Measurements from ENCODE around the gene RETN.

The RETN gene

DNA sequence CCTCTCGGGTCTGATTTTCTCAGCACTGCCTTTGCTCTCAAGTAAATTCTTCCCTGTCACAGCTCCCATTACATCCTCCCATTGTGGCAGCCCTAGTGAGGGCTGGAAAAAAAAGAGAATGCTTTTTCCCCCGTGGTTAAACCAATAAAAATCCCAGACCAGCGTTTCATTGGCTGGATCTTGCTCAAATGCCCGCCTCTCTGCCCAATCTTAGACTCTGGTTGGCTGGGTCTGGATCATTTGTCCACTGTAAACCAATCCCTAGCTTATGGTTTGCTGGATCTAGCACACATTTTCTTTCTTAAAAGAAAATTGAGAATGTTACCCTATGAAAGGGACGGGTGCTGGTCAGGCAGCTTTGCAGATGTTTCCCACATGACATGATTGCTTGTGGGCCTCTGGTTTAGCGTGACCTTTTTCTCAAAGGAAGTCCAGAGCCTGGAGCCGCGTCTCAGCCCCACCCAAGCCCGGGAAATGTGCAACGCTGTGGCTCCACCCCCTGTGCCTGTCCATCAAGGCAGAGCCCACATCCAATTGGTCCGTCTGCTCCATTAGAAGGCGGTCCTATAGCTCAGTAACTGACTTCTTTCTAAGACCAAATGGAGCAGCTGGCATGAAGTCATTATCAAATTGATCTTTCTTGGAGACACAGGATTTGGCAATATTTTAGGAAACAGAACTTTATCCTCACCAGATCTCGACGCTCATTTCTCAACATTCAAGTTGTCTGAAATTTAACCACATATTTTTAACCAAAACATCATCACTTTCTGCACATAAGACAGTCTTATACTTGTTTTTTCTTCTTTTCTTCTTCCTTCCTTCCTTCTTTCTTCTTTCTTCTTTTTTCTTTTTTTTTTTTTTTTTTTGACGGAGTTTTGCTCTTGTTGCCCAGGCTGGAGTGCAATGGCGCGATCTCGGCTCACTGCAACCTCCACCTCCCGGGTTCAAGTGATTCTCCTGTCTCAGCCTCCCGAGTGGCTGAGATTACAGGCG is 5.5 kb downstream of the RETN start:
- H3K27me3 ChIP-seq (ENCODE audit: control insufficient read depth in 2 of 2, insufficient read depth in 2 of 2, low read length in 2 of 2), result peaks cover 16 to 22% of the 10 kb centered on the region in 2 donors
- H3K9me3 ChIP-seq (ENCODE audit: control insufficient read depth in 2 of 2, low read length in 2 of 2), result no peaks in the 10 kb centered on the region
- H3K27ac ChIP-seq (ENCODE audit: low read depth in 2 of 2, low read length in 2 of 2), result no peak overlapping the region
- H3K36me3 ChIP-seq (ENCODE audit: control insufficient read depth in 2 of 2, insufficient read depth in 2 of 2, low read length in 2 of 2), result no peaks in the 10 kb centered on the region
- H3K9ac ChIP-seq (ENCODE audit: low read depth in 1 of 2, low read length in 2 of 2), result no peak overlapping the region
- H3K4me3 ChIP-seq (ENCODE audit: low read length in 2 of 2), result no peak overlapping the region
- H3K4me1 ChIP-seq (ENCODE audit: control insufficient read depth in 2 of 2, insufficient read depth in 2 of 2, low read length in 2 of 2), result peaks cover 1 to 2% of the 10 kb centered on the region in 2 donors

DNA sequence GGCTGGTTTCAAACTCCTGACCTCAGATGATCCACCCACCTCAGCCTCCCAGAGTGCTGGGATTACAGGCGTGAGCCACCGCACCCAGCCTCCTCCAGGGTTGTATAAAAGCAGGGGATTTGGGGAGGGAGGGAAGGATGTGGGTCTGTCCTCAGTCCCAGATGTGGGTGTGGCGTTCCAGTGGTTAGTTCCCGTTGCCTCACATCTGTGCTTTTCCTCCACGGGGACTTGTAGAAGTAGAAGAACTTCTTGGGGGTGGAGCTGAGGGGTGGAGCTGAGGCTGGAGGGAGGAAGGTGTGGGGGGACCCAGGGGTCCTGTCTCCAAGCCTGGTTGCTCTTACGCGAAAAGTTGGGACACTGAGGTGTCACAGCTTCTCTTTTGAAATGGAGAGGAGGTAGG is 7.5 kb downstream of the RETN start:
- no peaks in the 10 kb centered on the region for H3K9me3 ChIP-seq (ENCODE audit: control insufficient read depth in 2 of 2, low read length in 2 of 2)
- peaks cover 9 to 13% of the 10 kb centered on the region in 2 donors for H3K27me3 ChIP-seq (ENCODE audit: control insufficient read depth in 2 of 2, insufficient read depth in 2 of 2, low read length in 2 of 2)
- H3K9ac ChIP-seq (ENCODE audit: low read depth in 1 of 2, low read length in 2 of 2), result no peak overlapping the region
- H3K27ac ChIP-seq (ENCODE audit: low read depth in 2 of 2, low read length in 2 of 2), result no peak overlapping the region
- no peaks in the 10 kb centered on the region for H3K36me3 ChIP-seq (ENCODE audit: control insufficient read depth in 2 of 2, insufficient read depth in 2 of 2, low read length in 2 of 2)
- H3K4me3 ChIP-seq (ENCODE audit: low read length in 2 of 2), result no peak overlapping the region
- peaks cover 8 to 11% of the 10 kb centered on the region in 2 donors for H3K4me1 ChIP-seq (ENCODE audit: control insufficient read depth in 2 of 2, insufficient read depth in 2 of 2, low read length in 2 of 2)

DNA sequence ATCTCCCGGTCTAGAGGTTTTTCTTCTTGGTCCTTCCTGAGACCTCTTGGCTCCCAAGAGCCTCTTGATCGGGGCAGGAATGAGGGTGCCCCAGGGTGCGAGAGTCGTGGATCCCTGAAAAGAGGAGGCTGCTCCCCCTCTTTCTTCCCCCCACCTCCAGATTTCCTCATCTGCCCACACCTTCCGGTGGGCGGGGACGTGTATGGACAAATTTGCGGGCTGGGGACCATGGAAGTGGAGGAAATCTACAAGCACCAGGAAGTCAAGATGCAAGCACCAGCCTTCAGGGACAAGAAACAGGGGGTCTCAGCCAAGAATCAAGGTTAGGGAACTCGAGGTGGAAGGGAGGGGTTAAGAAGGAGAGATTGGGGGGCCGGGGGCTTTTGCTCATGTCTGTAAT is 8.0 kb downstream of the RETN start, which contains the start of gene MCEMP1:
Gene MCEMP1, plus strand, starts transcription at position 237 of the 400 bp plus-strand sequence. Its CDS starts 31 bp downstream, at position 268.
- H3K36me3 ChIP-seq (ENCODE audit: control insufficient read depth in 2 of 2, insufficient read depth in 2 of 2, low read length in 2 of 2), result no peaks in the 10 kb centered on the region
- peaks cover 9 to 14% of the 10 kb centered on the region in 2 donors for H3K4me1 ChIP-seq (ENCODE audit: control insufficient read depth in 2 of 2, insufficient read depth in 2 of 2, low read length in 2 of 2)
- no peak within 1 kb of the TSS for H3K9ac ChIP-seq (ENCODE audit: low read depth in 1 of 2, low read length in 2 of 2)
- peaks cover 6 to 13% of the 10 kb centered on the region in 2 donors for H3K27me3 ChIP-seq (ENCODE audit: control insufficient read depth in 2 of 2, insufficient read depth in 2 of 2, low read length in 2 of 2)
- H3K27ac ChIP-seq (ENCODE audit: low read depth in 2 of 2, low read length in 2 of 2), result no peak within 1 kb of the TSS
- no peak within 1 kb of the TSS for H3K4me3 ChIP-seq (ENCODE audit: low read length in 2 of 2)
- H3K9me3 ChIP-seq (ENCODE audit: control insufficient read depth in 2 of 2, low read length in 2 of 2), result no peaks in the 10 kb centered on the region

DNA sequence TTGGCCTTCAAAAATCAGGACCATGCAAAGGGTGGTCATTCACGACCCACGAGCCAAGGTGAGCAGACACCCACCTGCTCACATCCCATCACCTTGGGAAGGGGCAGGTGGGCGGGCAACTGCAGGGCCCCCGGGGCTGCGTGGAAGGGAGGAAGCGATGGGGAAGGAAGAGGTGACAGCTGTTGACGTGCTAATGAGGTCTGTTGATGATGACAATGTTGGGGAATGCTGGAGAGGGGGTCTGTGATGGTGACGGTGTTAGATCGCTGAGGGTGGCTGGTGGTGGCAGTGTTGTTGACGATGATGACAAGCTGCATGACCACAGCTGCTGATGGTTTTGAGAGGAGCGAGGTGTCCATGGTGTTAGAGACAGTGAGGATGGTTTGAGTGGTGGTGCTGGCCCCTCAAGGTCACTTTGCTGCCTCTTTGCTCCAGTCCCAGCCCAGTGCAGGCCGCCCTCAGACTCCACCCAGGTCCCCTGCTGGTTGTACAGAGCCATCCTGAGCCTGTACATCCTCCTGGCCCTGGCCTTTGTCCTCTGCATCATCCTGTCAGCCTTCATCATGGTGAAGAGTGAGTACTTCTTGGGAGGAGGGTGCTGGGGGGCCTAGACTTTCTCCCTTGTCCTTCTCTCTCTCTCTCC is 8.9 kb downstream of the RETN start:
- Histone ChIP-seq H3K9me3 (ENCODE audit: control insufficient read depth in 2 of 2, low read length in 2 of 2) (no peaks in the 10 kb centered on the region), H3K9ac (ENCODE audit: low read depth in 1 of 2, low read length in 2 of 2) (no peak overlapping the region), H3K4me3 (ENCODE audit: low read length in 2 of 2) (no peak overlapping the region), H3K27ac (ENCODE audit: low read depth in 2 of 2, low read length in 2 of 2) (no peak overlapping the region), H3K4me1 (ENCODE audit: control insufficient read depth in 2 of 2, insufficient read depth in 2 of 2, low read length in 2 of 2) (peaks cover 12 to 14% of the 10 kb centered on the region in 2 donors), H3K27me3 (ENCODE audit: control insufficient read depth in 2 of 2, insufficient read depth in 2 of 2, low read length in 2 of 2) (peaks cover 4 to 13% of the 10 kb centered on the region in 2 donors), H3K36me3 (ENCODE audit: control insufficient read depth in 2 of 2, insufficient read depth in 2 of 2, low read length in 2 of 2) (peaks cover 3 to 5% of the 10 kb centered on the region in 2 donors)

GRCh38 chr19:7678971-7679751 is 10.3 kb downstream of the RETN start:
- H3K27me3 ChIP-seq (ENCODE audit: control insufficient read depth in 2 of 2, insufficient read depth in 2 of 2, low read length in 2 of 2), result peaks cover 4 to 13% of the 10 kb centered on the region in 2 donors
- no peak overlapping the region for H3K9ac ChIP-seq (ENCODE audit: low read depth in 1 of 2, low read length in 2 of 2)
- H3K36me3 ChIP-seq (ENCODE audit: control insufficient read depth in 2 of 2, insufficient read depth in 2 of 2, low read length in 2 of 2), result peaks cover 3 to 12% of the 10 kb centered on the region in 2 donors
- H3K4me3 ChIP-seq (ENCODE audit: low read length in 2 of 2), result no peak overlapping the region
- peaks cover 12 to 14% of the 10 kb centered on the region in 2 donors for H3K4me1 ChIP-seq (ENCODE audit: control insufficient read depth in 2 of 2, insufficient read depth in 2 of 2, low read length in 2 of 2)
- no peak overlapping the region for H3K27ac ChIP-seq (ENCODE audit: low read depth in 2 of 2, low read length in 2 of 2)
- no peaks in the 10 kb centered on the region for H3K9me3 ChIP-seq (ENCODE audit: control insufficient read depth in 2 of 2, low read length in 2 of 2)

GRCh38 chr19:7679771-7680605 is 11.1 kb downstream of the RETN start:
- Histone ChIP-seq H3K4me1 (ENCODE audit: control insufficient read depth in 2 of 2, insufficient read depth in 2 of 2, low read length in 2 of 2) (peaks cover 12 to 14% of the 10 kb centered on the region in 2 donors), H3K9me3 (ENCODE audit: control insufficient read depth in 2 of 2, low read length in 2 of 2) (no peaks in the 10 kb centered on the region), H3K9ac (ENCODE audit: low read depth in 1 of 2, low read length in 2 of 2) (peak overlapping the region; percentile 36 to 56), H3K27ac (ENCODE audit: low read depth in 2 of 2, low read length in 2 of 2) (no peak overlapping the region), H3K4me3 (ENCODE audit: low read length in 2 of 2) (peak overlapping the region; percentile 79 to 94), H3K36me3 (ENCODE audit: control insufficient read depth in 2 of 2, insufficient read depth in 2 of 2, low read length in 2 of 2) (peaks cover 3 to 12% of the 10 kb centered on the region in 2 donors), H3K27me3 (ENCODE audit: control insufficient read depth in 2 of 2, insufficient read depth in 2 of 2, low read length in 2 of 2) (peaks cover 4 to 13% of the 10 kb centered on the region in 2 donors)

DNA sequence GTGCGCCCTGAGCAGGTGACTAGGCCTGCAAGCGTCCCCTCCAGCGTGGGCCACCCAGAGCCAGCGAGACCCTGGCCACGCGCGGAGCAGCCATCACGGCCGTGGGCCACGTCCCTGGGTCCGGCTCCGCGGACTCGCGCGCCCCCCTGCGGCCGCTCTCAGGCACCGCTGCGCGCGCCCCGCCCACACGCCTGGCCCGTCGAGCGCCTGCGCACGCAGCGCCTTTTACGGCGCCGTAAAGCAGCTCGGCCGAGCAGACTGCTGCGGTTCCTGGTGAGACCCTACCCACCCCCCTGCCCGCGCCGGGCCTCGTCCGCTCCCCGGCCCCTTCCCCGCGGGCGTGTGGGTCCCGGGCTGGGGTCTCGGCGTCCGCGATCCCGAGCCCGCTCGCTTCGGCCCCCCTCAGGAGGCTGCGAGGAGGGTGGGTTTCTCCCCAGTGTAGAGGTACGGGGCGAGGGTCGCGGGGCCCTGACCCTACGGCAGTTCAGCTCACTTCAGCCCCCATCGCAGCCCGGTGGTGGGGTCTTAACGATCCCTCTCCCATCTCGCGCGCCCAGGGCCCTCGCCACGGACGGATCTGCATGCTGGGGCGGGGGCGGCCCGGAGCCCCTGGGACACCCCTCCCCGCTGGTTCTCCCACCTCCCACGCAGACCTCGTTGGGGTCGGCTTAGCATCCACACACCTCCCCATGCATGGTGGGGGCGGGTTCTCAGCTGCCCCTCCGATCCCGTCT is 11.9 kb downstream of the RETN start, which contains the start of gene TRAPPC5:
Gene TRAPPC5, plus strand, starts transcription at position 228 of the 734 bp plus-strand sequence. CDS start 1,421 bp downstream, outside the sequence.
- Histone ChIP-seq H3K9me3 (ENCODE audit: control insufficient read depth in 2 of 2, low read length in 2 of 2) (no peaks in the 10 kb centered on the region), H3K4me3 (ENCODE audit: low read length in 2 of 2) (peak within 1 kb of the TSS; percentile 79 to 94), H3K27me3 (ENCODE audit: control insufficient read depth in 2 of 2, insufficient read depth in 2 of 2, low read length in 2 of 2) (peaks cover 4 to 13% of the 10 kb centered on the region in 2 donors), H3K4me1 (ENCODE audit: control insufficient read depth in 2 of 2, insufficient read depth in 2 of 2, low read length in 2 of 2) (peaks cover 12 to 14% of the 10 kb centered on the region in 2 donors), H3K9ac (ENCODE audit: low read depth in 1 of 2, low read length in 2 of 2) (peak within 1 kb of the TSS; percentile 84 to 96), H3K27ac (ENCODE audit: low read depth in 2 of 2, low read length in 2 of 2) (peak within 1 kb of the TSS; percentile 70 to 80), H3K36me3 (ENCODE audit: control insufficient read depth in 2 of 2, insufficient read depth in 2 of 2, low read length in 2 of 2) (peaks cover 3 to 12% of the 10 kb centered on the region in 2 donors)

DNA sequence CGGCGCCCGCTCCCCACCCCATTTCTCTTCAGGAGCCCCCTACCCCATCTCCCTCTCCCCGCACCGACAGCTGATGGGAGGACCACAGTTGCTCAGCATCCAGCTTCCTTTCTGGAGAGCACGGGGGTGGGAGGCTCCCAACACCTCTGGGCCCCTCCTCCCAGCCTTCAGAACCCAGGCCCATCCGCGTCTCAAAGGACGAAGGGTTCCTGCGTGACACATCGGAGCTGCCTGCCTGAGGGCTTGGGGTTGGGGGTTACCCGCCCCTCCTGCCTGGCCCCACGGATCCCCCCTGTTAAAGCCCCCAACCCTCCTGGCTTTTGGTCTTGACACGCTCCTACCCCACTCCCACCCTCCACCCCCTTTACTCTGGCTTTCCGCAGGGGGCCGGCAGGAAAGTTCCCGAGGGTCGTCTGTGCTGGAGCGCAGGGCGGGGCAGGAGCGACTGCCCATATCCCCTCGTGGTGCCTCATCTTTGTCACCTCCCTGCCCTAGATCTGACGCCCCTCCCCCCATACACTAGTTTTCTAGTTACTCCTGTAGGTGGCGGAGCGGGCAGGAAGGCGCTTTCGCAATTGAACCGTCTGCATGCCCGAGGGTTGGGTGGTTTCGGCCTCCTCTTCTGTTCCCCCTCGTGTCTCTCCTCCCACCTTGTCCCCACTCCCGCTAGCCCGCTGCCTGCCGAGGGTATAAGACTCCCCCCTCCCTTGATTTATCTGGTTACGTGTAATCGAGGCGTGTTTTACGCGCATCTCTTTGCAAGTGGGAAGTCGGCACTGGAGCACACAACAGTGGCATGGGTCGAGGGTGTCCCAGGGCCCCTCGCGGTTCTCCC is 12.7 kb downstream of the RETN start:
- peak overlapping the region; percentile 70 to 80 for H3K27ac ChIP-seq (ENCODE audit: low read depth in 2 of 2, low read length in 2 of 2)

More for the DNA sequence above, 12.7 kb downstream of the RETN start:
- H3K4me3 ChIP-seq (ENCODE audit: low read length in 2 of 2), result peak overlapping the region; percentile 79 to 94
- peaks cover 3 to 12% of the 10 kb centered on the region in 2 donors for H3K36me3 ChIP-seq (ENCODE audit: control insufficient read depth in 2 of 2, insufficient read depth in 2 of 2, low read length in 2 of 2)
- H3K4me1 ChIP-seq (ENCODE audit: control insufficient read depth in 2 of 2, insufficient read depth in 2 of 2, low read length in 2 of 2), result peaks cover 12 to 14% of the 10 kb centered on the region in 2 donors
- peaks cover 4 to 13% of the 10 kb centered on the region in 2 donors for H3K27me3 ChIP-seq (ENCODE audit: control insufficient read depth in 2 of 2, insufficient read depth in 2 of 2, low read length in 2 of 2)
- H3K9ac ChIP-seq (ENCODE audit: low read depth in 1 of 2, low read length in 2 of 2), result peak overlapping the region; percentile 84 to 96
- H3K9me3 ChIP-seq (ENCODE audit: control insufficient read depth in 2 of 2, low read length in 2 of 2), result no peaks in the 10 kb centered on the region

All from mucosa of rectum (tissue), 2 donors.